Osteoblast (primary cell): ENCODE results near the gene CHIC2. TPM values are rescaled to one million over a fixed set of nuclear protein-coding genes. Genes with fewer than 3 reads are reported as not detected.

Experiments
- DNase-seq: peaks from one replicate; pipeline ENCODE4 v3.0.0; 2011; ENCODE audit warnings: low spot score, mixed read lengths; ENCODE audit not compliant: insufficient read length; ENCODE audit errors: missing footprints
- H2AFZ ChIP-seq: 2 replicates; pipeline ENCODE4 v1.6.0; 2011; ENCODE audit warnings: mild to moderate bottlenecking, low read length
- H3K27ac ChIP-seq: 2 replicates; pipeline ENCODE4 v1.5.1; 2011; ENCODE audit warnings: mild to moderate bottlenecking, low read depth, low read length, moderate library complexity
- H3K27me3 ChIP-seq: 2 replicates; pipeline ENCODE4 v1.6.0; 2012; ENCODE audit warnings: mild to moderate bottlenecking, control low read depth, inconsistent platforms, low read length, moderate library complexity; ENCODE audit not compliant: insufficient read depth
- H3K36me3 ChIP-seq: 2 replicates; pipeline ENCODE4 v1.5.1; 2011; ENCODE audit warnings: mild to moderate bottlenecking, low read length, control low read depth, moderate library complexity; ENCODE audit not compliant: insufficient read depth
- H3K4me1 ChIP-seq: 2 replicates; pipeline ENCODE4 v1.5.1; 2011; ENCODE audit warnings: mild to moderate bottlenecking, low read length, control low read depth, moderate library complexity; ENCODE audit not compliant: insufficient read depth
- H3K4me2 ChIP-seq: 2 replicates; pipeline ENCODE4 v1.6.0; 2011; ENCODE audit warnings: mild to moderate bottlenecking, low read length; ENCODE audit not compliant: insufficient read depth
- H3K4me3 ChIP-seq: fragments of 200-600 bp; sonication (generic); 3 replicates; pipeline ENCODE4 v1.5.1; 2012; ENCODE audit warnings: mild to moderate bottlenecking, low read length, inconsistent platforms; ENCODE audit not compliant: insufficient read depth
- H3K79me2 ChIP-seq: 2 replicates; pipeline ENCODE4 v1.6.0; 2012; ENCODE audit warnings: mild to moderate bottlenecking, low read length, control low read depth, inconsistent platforms; ENCODE audit not compliant: insufficient read depth
- H3K9me3 ChIP-seq: 2 replicates; pipeline ENCODE4 v1.5.1; 2011; ENCODE audit warnings: low read depth, low read length, control low read depth
- H4K20me1 ChIP-seq: 2 replicates; pipeline ENCODE4 v1.6.0; 2012; ENCODE audit warnings: mild to moderate bottlenecking, low read length, control low read depth; ENCODE audit not compliant: insufficient read depth
- total RNA-seq: library from RNA; depleted of rRNA; stranded (reverse); fragments of >200 nt; gene quantifications from 2 replicates; pipeline ENCODE4 v1.2.3, GENCODE V29; 2012
- TF ChIP-seq, protein P1 (sequence below): IDR thresholded peaks from 2 replicates; pipeline ENCODE4 v1.5.1; 2011; ENCODE audit warnings: mild to moderate bottlenecking, low read depth, low read length, moderate library complexity; ENCODE audit errors: extremely low read depth

The CHIC2 gene
- total RNA-seq, 1 donor: 73.1 TPM

- Histone ChIP-seq H4K20me1 (no peaks in the 10 kb centered on the region), H3K4me2 (peak overlapping the region; percentile 2), H2AFZ (no peak overlapping the region), H3K27ac (peak overlapping the region; percentile 5), H3K36me3 (no peaks in the 10 kb centered on the region), H3K79me2 (no peaks in the 10 kb centered on the region), H3K27me3 (no peaks in the 10 kb centered on the region), H3K9me3 (no peaks in the 10 kb centered on the region), H3K4me3 (no peak overlapping the region), H3K4me1 (peaks cover 17% of the 10 kb centered on the region)
- peak; percentile 49 for DNase-seq
- TF ChIP-seq, protein P1, sequence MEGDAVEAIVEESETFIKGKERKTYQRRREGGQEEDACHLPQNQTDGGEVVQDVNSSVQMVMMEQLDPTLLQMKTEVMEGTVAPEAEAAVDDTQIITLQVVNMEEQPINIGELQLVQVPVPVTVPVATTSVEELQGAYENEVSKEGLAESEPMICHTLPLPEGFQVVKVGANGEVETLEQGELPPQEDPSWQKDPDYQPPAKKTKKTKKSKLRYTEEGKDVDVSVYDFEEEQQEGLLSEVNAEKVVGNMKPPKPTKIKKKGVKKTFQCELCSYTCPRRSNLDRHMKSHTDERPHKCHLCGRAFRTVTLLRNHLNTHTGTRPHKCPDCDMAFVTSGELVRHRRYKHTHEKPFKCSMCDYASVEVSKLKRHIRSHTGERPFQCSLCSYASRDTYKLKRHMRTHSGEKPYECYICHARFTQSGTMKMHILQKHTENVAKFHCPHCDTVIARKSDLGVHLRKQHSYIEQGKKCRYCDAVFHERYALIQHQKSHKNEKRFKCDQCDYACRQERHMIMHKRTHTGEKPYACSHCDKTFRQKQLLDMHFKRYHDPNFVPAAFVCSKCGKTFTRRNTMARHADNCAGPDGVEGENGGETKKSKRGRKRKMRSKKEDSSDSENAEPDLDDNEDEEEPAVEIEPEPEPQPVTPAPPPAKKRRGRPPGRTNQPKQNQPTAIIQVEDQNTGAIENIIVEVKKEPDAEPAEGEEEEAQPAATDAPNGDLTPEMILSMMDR: no peak
Measured at GRCh38 chr4:53967986-53968385, 96.4 kb downstream of the CHIC2 start.

GRCh38 chr4:53963781-53964180 lies 100.6 kb downstream of the CHIC2 start:
- H3K4me2 ChIP-seq: no peak overlapping the region
- H4K20me1 ChIP-seq: no peaks in the 10 kb centered on the region
- DNase-seq: no peak
- no peak overlapping the region for H2AFZ ChIP-seq
- H3K4me3 ChIP-seq: no peak overlapping the region
- no peaks in the 10 kb centered on the region for H3K79me2 ChIP-seq
- no peaks in the 10 kb centered on the region for H3K9me3 ChIP-seq
- peak overlapping the region; percentile 80 for H3K27ac ChIP-seq
- H3K4me1 ChIP-seq: peaks cover 34% of the 10 kb centered on the region
- no peaks in the 10 kb centered on the region for H3K36me3 ChIP-seq
- TF ChIP-seq, protein P1: no peak
- no peaks in the 10 kb centered on the region for H3K27me3 ChIP-seq

DNA sequence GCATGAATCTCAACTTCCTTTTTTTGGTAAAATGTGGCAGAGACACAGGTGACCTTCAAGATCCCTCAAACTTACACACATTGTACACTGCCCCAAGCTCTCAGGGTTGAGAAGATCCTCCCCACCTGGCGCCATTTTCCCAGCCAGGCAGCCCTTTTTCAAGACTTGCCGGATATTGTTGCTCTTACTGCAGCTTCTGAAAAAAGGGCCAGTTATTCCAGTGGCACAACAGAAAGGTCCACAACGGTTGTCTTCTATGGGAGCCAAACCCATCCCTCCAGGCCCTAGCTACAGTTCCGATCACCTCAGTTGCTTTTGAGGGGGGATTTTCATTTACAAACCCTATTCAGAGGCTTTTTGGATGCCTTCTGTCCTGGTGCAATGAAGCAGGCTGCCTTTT lies 101.1 kb downstream of the CHIC2 start:
- peak overlapping the region; percentile 80 for H3K27ac ChIP-seq
- DNase-seq: no peak
- no peak overlapping the region for H2AFZ ChIP-seq

DNA sequence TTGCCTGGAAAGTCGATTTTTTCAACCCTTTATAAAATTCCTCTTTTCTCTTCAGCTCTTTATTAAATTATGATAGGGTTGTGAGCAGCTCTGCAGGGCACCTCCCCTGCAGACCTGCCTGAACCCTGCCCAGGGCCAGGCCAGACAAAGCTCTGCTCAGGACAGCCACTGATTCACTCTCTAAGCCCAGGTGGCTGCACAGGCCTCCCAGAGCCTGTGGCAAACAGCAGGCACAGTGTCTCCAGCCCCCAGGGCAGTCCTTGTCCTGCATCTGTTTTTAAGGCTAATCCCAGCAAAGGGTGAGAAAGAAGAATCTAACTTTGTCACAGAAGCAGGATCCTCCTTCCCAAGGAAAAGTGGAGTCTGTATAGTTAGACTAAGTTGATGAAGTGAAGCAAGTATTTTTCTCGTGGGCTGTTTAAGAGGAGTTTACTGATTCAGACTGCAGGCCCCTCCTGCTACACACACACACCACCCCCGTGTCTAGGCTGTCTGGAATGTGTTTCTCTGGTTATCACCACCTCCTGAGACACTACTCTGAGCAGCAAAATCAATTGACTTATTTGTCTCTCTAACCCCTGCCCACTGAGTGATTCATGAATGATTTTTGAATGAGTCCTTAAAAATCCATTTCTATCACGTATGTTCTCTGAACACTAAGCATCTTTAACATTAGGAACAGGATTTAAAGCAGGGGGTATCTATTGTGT lies 101.7 kb downstream of the CHIC2 start:
- H3K27ac ChIP-seq: peak overlapping the region; percentile 80
- peak overlapping the region; percentile 31 for H3K4me3 ChIP-seq
- H4K20me1 ChIP-seq: no peaks in the 10 kb centered on the region
- no peaks in the 10 kb centered on the region for H3K79me2 ChIP-seq
- H3K27me3 ChIP-seq: no peaks in the 10 kb centered on the region
- no peaks in the 10 kb centered on the region for H3K36me3 ChIP-seq
- DNase-seq: peak; percentile 77
- peaks cover 28% of the 10 kb centered on the region for H3K4me1 ChIP-seq
- peak overlapping the region; percentile 62 for H2AFZ ChIP-seq
- TF ChIP-seq, protein P1: no peak
- no peaks in the 10 kb centered on the region for H3K9me3 ChIP-seq
- peak overlapping the region; percentile 75 for H3K4me2 ChIP-seq

More for the DNA sequence above, 101.1 kb downstream of the CHIC2 start:
- TF ChIP-seq, protein P1: no peak
- no peak overlapping the region for H3K4me3 ChIP-seq
- no peaks in the 10 kb centered on the region for H3K36me3 ChIP-seq
- H3K27me3 ChIP-seq: no peaks in the 10 kb centered on the region
- H3K4me2 ChIP-seq: peak overlapping the region; percentile 75
- H3K4me1 ChIP-seq: peaks cover 34% of the 10 kb centered on the region
- no peaks in the 10 kb centered on the region for H4K20me1 ChIP-seq
- no peaks in the 10 kb centered on the region for H3K79me2 ChIP-seq
- H3K9me3 ChIP-seq: no peaks in the 10 kb centered on the region
